Sigmoid colon (tissue), 4 donors: Measurements from ENCODE around the gene UFM1.

Source experiments
- EP300 ChIP-seq, 4 donors: sonication (generic); formaldehyde crosslinking; IDR thresholded peaks; one replicate each; pipeline ENCODE4 v1.6.1; 2017; ENCODE audit warnings: antibody characterized with exemption in 4 of 4
- POLR2A ChIP-seq, 2 donors: fragments of 450-650 bp; IDR thresholded peaks; one replicate each; pipeline ENCODE4 v1.6.1; 2016; ENCODE audit warnings: antibody characterized with exemption in 2 of 2, mild to moderate bottlenecking in 2 of 2, moderate library complexity in 2 of 2
- POLR2AphosphoS5 ChIP-seq, 4 donors: sonication (generic); formaldehyde crosslinking; IDR thresholded peaks; one replicate each; pipeline ENCODE4 v1.6.1; 2017; ENCODE audit warnings: antibody characterized with exemption in 4 of 4
- TF ChIP-seq, protein P1 (sequence below), 4 experiments: fragments of 450-650 bp in 3 of 4; fragments of 200-600 bp in 1 of 4; IDR thresholded peaks; one replicate each; pipeline ENCODE4 v1.5.1; 2016 to 2019; ENCODE audit warnings: antibody characterized with exemption in 4 of 4, mild to moderate bottlenecking in 3 of 4, moderate library complexity in 2 of 4

DNA sequence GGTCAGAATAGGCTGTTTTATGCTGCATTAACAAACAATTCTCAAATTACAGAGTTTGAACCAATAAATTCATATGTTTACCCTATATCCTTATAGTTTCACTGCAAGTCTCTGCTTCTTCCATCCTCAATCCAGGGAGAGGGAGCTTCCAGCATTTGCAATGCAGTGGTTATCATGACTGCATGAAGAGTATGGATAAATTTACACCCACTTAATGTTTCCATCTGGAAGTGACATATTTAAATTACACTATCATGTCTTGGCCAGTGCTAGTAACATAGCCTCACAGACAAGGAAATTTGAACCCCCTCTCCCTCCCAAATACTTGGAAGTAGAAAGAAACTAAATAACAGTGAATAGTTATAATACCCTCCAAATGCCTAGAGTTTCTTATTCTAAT lies 33.5 kb upstream of the UFM1 start:
- TF ChIP-seq, protein P1, sequence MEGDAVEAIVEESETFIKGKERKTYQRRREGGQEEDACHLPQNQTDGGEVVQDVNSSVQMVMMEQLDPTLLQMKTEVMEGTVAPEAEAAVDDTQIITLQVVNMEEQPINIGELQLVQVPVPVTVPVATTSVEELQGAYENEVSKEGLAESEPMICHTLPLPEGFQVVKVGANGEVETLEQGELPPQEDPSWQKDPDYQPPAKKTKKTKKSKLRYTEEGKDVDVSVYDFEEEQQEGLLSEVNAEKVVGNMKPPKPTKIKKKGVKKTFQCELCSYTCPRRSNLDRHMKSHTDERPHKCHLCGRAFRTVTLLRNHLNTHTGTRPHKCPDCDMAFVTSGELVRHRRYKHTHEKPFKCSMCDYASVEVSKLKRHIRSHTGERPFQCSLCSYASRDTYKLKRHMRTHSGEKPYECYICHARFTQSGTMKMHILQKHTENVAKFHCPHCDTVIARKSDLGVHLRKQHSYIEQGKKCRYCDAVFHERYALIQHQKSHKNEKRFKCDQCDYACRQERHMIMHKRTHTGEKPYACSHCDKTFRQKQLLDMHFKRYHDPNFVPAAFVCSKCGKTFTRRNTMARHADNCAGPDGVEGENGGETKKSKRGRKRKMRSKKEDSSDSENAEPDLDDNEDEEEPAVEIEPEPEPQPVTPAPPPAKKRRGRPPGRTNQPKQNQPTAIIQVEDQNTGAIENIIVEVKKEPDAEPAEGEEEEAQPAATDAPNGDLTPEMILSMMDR (IDR thresholded peaks at IDR 0.05): no peak
- no peak for TF ChIP-seq POLR2AphosphoS5 (IDR thresholded peaks at IDR 0.05)
- TF ChIP-seq POLR2A (IDR thresholded peaks at IDR 0.05): no peak
- no peak for TF ChIP-seq EP300 (IDR thresholded peaks at IDR 0.05)
